Measurements from ENCODE around the gene SHBG. TPM values are rescaled to one million over a fixed set of nuclear protein-coding genes. Genes with fewer than 3 reads are reported as not detected.

The SHBG gene
- polyA plus RNA-seq, result under 1 TPM in 1 of 2 donors, not detected in 1; 0.14 TPM

DNA sequence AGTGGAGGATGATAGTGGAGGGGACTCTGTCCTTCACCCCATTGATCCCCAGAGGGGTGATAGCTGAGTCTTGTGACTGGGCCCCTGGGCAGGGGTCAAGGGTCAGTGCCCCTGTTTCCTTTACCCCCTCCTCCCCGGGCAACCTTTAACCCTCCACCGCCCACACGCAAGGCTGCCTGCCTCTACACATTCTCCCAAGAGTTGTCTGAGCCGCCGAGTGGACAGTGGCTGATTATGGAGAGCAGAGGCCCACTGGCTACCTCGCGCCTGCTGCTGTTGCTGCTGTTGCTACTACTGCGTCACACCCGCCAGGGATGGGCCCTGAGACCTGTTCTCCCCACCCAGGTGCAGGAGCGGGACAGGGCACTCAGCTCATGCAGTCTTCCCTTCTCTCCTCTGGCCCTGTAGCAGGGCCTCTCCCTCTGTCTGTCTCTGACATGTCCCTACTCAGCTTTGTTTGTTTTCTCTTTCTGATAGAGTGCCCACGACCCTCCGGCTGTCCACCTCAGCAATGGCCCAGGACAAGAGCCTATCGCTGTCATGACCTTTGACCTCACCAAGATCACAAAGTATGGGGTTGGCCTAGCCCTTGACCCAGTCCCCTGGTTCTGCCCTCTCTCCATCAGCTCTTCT is at the start of gene SHBG:
TSS of gene SHBG (plus strand) at position 197 of the 633 bp plus-strand sequence. CDS start at position 235, 38 bp downstream.
- Histone ChIP-seq H3K4me1 (ENCODE audit: control insufficient read depth in 2 of 2, insufficient read depth in 2 of 2, low read length in 1 of 2) (peaks cover 3 to 4% of the 10 kb centered on the region in 2 donors), H3K36me3 (ENCODE audit: control insufficient read depth in 2 of 2, insufficient read depth in 2 of 2, low read length in 1 of 2) (no peaks in the 10 kb centered on the region), H3K4me3 (ENCODE audit: low read depth in 1 of 2, low read length in 2 of 2) (no peak within 1 kb of the TSS), H3K27ac (ENCODE audit: low read depth in 2 of 2, low read length in 1 of 2) (no peak within 1 kb of the TSS), H3K9me3 (ENCODE audit: control insufficient read depth in 2 of 2, insufficient read depth in 1 of 2, low read depth in 1 of 2, low read length in 1 of 2) (no peaks in the 10 kb centered on the region), H3K27me3 (ENCODE audit: control insufficient read depth in 1 of 2, insufficient read depth in 2 of 2, low read length in 2 of 2) (no peaks in the 10 kb centered on the region)
- 69 to 74% methylated on average over 13 of the region's 13 CpGs for WGBS, 2 donors

DNA sequence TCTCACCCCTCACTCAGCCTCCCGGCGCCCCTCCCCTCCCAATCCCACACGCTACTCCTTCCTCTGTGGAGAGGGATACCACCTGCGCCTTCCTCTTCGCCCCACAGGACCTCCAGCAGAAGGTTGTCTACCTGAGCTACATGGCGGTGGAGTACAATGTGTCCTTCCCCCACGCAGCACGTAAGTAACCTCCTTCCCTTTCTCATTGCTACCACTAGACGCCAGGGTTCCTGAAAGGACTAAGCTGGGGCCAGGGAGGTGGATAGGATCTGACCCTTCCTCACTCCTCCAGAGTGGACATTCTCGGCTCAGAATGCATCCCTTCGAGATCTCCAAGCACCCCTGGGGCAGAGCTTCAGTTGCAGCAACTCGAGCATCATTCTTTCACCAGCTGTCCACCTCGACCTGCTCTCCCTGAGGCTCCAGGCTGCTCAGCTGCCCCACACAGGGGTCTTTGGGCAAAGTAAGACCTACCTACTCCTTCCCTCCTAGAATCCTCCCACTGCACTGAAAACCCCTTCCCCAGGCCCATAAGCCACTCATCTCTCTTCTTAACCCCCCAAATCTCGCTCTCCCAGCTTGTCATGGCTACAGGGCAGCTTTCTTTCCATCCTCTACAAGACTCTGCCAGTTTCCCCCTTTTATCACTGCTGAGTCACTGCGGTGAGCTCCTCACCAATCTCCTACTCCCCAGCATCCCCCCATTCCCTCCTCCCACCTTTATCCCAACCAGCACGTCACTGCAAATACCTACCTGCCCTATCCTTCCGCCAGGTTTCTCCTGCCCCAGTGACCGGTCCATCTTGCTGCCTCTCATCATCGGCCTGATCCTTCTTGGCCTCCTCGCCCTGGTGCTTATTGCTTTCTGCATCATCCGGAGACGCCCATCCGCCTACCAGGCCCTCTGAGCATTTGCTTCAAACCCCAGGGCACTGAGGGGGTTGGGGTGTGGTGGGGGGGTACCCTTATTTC is 49.0 kb upstream of the SHBG start:
- peaks cover 6 to 41% of the 10 kb centered on the region in 2 donors for H3K4me1 ChIP-seq (ENCODE audit: control insufficient read depth in 2 of 2, insufficient read depth in 2 of 2, low read length in 1 of 2)
- H3K4me3 ChIP-seq (ENCODE audit: low read depth in 1 of 2, low read length in 2 of 2), result peak overlapping the region; percentile 23 to 46
- no peaks in the 10 kb centered on the region for H3K27me3 ChIP-seq (ENCODE audit: control insufficient read depth in 1 of 2, insufficient read depth in 2 of 2, low read length in 2 of 2)
- WGBS, 2 donors, result 67 to 72% methylated on average over 23 of the region's 23 CpGs
- peaks cover 11 to 29% of the 10 kb centered on the region in 2 donors for H3K36me3 ChIP-seq (ENCODE audit: control insufficient read depth in 2 of 2, insufficient read depth in 2 of 2, low read length in 1 of 2)
- no peaks in the 10 kb centered on the region for H3K9me3 ChIP-seq (ENCODE audit: control insufficient read depth in 2 of 2, insufficient read depth in 1 of 2, low read depth in 1 of 2, low read length in 1 of 2)
- H3K27ac ChIP-seq (ENCODE audit: low read depth in 2 of 2, low read length in 1 of 2), result peak overlapping the region; percentile 96 to 99

DNA sequence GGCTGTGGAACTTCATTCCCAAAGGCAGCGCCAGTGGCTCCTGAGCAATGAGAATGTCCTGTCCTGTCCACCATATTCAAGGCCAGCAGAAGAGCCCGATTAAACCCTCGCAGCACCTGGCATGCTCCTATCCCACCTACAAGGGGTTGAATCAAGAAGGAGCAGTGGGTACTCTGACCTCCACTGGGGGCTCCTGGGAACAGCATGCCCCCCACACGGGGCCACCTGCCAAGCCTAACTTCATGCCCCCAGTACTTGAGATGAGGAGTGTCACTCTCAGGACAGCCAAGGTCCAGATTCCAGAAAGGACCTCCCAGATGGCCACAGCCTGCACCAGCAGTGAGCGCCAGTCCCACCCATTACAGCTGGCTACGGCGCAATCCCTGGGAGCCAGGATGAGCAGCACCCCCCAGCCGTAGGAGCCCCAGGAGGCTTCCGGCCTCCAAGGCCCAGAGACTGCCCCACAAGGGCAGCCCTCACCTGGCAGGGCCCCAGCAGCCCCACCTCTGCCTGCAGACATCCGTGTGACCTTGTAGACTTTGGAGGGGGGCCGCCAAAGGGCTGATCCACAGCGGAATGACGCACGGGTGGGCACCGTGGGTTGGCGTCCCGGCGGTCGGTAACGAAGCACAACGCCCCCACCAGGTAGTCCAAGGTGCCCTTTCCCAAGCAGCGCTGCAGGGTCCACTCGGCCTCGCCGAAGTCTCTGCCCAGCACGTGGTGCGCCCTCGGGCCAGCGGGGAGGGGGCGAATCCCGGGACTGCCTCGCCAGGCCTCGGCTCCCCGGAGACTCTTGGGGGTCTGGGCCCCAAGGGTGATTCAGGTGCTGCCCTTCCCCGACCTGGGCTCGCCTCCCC is 47.3 kb upstream of the SHBG start:
- peak overlapping the region; percentile 65 to 68 for H3K4me3 ChIP-seq (ENCODE audit: low read depth in 1 of 2, low read length in 2 of 2)
- peaks cover 5 to 15% of the 10 kb centered on the region in 2 donors for H3K36me3 ChIP-seq (ENCODE audit: control insufficient read depth in 2 of 2, insufficient read depth in 2 of 2, low read length in 1 of 2)
- peak overlapping the region; percentile 97 to 100 for H3K27ac ChIP-seq (ENCODE audit: low read depth in 2 of 2, low read length in 1 of 2)
- H3K27me3 ChIP-seq (ENCODE audit: control insufficient read depth in 1 of 2, insufficient read depth in 2 of 2, low read length in 2 of 2), result no peaks in the 10 kb centered on the region
- no peaks in the 10 kb centered on the region for H3K9me3 ChIP-seq (ENCODE audit: control insufficient read depth in 2 of 2, insufficient read depth in 1 of 2, low read depth in 1 of 2, low read length in 1 of 2)
- WGBS, 2 donors, result 83% methylated on average over 29 to 36 of the region's 36 CpGs
- peaks cover 9 to 40% of the 10 kb centered on the region in 2 donors for H3K4me1 ChIP-seq (ENCODE audit: control insufficient read depth in 2 of 2, insufficient read depth in 2 of 2, low read length in 1 of 2)

DNA sequence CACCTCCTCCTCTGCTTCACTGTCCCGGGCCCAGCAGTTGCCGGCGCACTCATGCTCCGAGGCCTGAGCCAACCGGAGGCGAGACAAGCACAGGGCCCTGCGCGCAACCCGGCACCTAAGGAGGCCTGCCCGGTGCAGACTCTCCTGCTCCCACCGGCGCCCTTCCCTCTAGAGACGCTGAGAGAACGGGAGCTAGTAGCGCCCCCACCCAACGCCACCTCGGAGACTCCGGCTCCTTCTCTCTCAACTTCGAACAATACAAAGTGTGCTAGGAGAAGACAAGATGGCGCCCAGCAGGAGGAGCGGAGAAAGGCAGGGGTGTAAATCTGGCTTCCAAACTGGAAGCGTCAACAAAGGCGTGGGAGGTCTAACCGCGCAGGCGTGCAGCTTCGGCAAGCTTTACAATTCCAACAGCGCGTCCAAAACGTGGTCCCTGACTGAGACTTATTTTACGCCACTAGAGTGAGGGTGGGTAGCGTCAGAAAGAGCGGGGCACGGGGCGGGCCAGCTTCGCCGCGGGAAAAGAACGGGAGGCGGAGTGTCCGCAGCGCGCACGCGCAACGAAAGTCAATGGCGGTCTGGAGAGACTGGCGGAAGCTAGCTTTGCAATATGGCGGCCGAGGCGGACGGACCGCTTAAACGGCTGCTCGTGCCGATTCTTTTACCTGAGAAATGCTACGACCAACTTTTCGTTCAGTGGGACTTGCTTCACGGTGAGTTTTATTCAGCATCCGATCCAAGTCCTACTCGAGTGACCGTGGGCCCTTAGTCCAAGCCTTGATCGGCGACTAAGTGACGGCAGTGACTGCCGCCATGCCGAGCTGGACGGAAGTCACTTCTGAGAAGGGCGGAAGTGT is 46.5 kb upstream of the SHBG start, which contains the start of gene MPDU1:
TSS of gene MPDU1 (plus strand) at position 600 of the 857 bp plus-strand sequence. CDS start at position 611, 11 bp downstream.
- peaks cover 0 to 10% of the 10 kb centered on the region in 2 donors for H3K36me3 ChIP-seq (ENCODE audit: control insufficient read depth in 2 of 2, insufficient read depth in 2 of 2, low read length in 1 of 2)
- peaks cover 9 to 40% of the 10 kb centered on the region in 2 donors for H3K4me1 ChIP-seq (ENCODE audit: control insufficient read depth in 2 of 2, insufficient read depth in 2 of 2, low read length in 1 of 2)
- no peaks in the 10 kb centered on the region for H3K27me3 ChIP-seq (ENCODE audit: control insufficient read depth in 1 of 2, insufficient read depth in 2 of 2, low read length in 2 of 2)
- H3K9me3 ChIP-seq (ENCODE audit: control insufficient read depth in 2 of 2, insufficient read depth in 1 of 2, low read depth in 1 of 2, low read length in 1 of 2), result no peaks in the 10 kb centered on the region
- peak within 1 kb of the TSS; percentile 65 to 68 for H3K4me3 ChIP-seq (ENCODE audit: low read depth in 1 of 2, low read length in 2 of 2)
- 14% methylated on average over 69 of the region's 69 CpGs for WGBS, 2 donors
- H3K27ac ChIP-seq (ENCODE audit: low read depth in 2 of 2, low read length in 1 of 2), result peak within 1 kb of the TSS; percentile 97 to 100

DNA sequence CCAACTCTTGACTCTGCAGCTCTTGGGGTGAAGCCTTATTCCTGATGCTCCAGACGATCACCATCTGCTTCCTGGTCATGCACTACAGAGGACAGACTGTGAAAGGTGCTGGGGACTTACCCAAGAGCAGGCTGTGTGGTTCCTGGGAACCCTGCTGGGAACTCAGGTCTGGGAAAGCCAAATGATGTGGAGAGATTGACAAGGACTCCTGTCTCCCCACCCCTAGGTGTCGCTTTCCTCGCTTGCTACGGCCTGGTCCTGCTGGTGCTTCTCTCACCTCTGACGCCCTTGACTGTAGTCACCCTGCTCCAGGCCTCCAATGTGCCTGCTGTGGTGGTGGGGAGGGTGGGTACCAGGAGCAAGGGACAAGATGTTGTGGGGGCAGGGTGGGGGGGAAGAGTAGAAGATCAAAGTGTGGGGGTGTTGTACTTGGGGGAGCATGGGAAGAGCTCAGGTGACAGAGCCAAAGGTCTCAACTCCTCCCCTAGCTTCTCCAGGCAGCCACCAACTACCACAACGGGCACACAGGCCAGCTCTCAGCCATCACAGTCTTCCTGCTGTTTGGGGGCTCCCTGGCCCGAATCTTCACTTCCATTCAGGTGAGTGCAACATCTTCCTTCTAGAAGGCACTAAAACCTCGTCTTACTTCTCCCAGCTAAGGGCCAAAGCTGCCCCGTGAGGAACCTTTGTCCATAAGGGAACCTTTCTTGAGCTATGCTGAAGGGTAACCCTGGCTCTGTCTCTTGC is 43.1 kb upstream of the SHBG start:
- WGBS, 2 donors, result 45 to 53% methylated on average over 9 of the region's 9 CpGs

DNA sequence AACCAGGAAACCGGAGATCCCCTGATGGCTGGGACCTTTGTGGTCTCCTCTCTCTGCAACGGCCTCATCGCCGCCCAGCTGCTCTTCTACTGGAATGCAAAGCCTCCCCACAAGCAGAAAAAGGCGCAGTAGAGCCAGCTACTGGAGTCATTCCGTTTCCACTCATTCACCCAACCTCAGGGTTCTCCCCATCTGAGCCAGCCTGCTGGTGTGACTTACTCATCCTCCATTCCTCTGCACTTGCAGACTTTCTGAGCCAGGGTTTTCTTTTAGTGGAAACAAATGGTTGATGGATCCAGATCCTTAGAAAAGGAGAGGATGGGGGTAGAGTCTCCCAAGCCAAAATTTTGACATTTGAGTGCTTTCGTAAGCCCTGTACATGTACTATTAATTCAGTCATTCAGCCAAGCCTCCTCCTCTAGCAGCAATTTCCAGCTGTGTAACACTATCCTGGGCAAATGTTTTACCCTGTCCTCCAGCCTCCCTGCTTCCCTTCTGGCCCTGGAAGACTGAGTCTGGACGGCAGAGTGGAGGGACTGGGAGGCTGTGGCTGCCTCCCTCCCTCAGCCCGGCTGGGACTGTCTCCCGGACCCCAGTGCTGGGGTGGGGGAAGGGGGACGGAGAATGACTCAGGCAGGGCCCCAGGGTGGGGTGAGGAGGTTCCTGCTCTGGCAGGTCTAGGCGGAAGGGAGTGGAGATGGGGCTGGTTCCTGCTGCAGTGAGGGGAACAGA is 42.3 kb upstream of the SHBG start:
- Histone ChIP-seq H3K27me3 (ENCODE audit: control insufficient read depth in 1 of 2, insufficient read depth in 2 of 2, low read length in 2 of 2) (no peaks in the 10 kb centered on the region), H3K4me3 (ENCODE audit: low read depth in 1 of 2, low read length in 2 of 2) (peak overlapping the region; percentile 61 to 72), H3K36me3 (ENCODE audit: control insufficient read depth in 2 of 2, insufficient read depth in 2 of 2, low read length in 1 of 2) (peaks cover 6 to 15% of the 10 kb centered on the region in 2 donors), H3K27ac (ENCODE audit: low read depth in 2 of 2, low read length in 1 of 2) (peak overlapping the region; percentile 85 to 97), H3K9me3 (ENCODE audit: control insufficient read depth in 2 of 2, insufficient read depth in 1 of 2, low read depth in 1 of 2, low read length in 1 of 2) (no peaks in the 10 kb centered on the region), H3K4me1 (ENCODE audit: control insufficient read depth in 2 of 2, insufficient read depth in 2 of 2, low read length in 1 of 2) (peaks cover 9 to 14% of the 10 kb centered on the region in 2 donors)
- 42 to 61% methylated on average over 12 of the region's 12 CpGs for WGBS, 2 donors

More for the DNA sequence above, 43.1 kb upstream of the SHBG start:
- H3K27ac ChIP-seq (ENCODE audit: low read depth in 2 of 2, low read length in 1 of 2), result peak overlapping the region; percentile 85 to 97
- H3K36me3 ChIP-seq (ENCODE audit: control insufficient read depth in 2 of 2, insufficient read depth in 2 of 2, low read length in 1 of 2), result peaks cover 6 to 9% of the 10 kb centered on the region in 2 donors
- no peaks in the 10 kb centered on the region for H3K27me3 ChIP-seq (ENCODE audit: control insufficient read depth in 1 of 2, insufficient read depth in 2 of 2, low read length in 2 of 2)
- peaks cover 9 to 20% of the 10 kb centered on the region in 2 donors for H3K4me1 ChIP-seq (ENCODE audit: control insufficient read depth in 2 of 2, insufficient read depth in 2 of 2, low read length in 1 of 2)
- H3K4me3 ChIP-seq (ENCODE audit: low read depth in 1 of 2, low read length in 2 of 2), result no peak overlapping the region
- no peaks in the 10 kb centered on the region for H3K9me3 ChIP-seq (ENCODE audit: control insufficient read depth in 2 of 2, insufficient read depth in 1 of 2, low read depth in 1 of 2, low read length in 1 of 2)

DNA sequence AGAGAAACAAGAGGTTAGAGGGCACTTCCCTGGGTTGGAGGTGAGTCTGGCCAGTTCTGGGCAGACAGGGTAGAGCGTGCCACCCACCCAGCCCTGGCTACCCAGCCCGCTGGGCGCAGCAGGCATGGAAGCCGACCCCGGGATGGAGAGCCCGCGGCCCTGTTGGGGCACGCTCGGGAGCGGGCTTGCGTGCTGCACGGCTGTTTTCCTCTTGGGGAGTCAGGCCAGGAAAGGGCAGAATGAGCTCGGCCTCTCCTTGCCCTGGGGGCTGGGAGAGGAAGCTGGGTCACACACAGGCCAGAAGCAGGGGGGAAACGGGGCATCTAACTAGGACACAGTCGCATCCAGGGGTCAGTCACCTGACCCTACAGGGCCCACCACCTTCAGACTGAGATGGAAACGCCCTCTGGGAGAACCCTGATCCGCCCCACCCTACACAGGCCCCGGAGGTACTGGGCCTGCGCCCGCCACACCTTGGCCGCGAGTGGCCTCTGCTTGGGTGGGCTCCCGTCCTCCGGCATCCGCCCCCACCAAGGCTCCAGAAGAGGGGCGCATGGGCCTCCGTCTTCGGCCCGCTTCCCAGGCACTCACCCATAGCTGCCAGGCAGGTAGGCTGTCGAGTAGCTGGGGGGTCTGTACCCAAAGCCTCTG is 41.3 kb upstream of the SHBG start:
- Histone ChIP-seq H3K27me3 (ENCODE audit: control insufficient read depth in 1 of 2, insufficient read depth in 2 of 2, low read length in 2 of 2) (no peaks in the 10 kb centered on the region), H3K4me3 (ENCODE audit: low read depth in 1 of 2, low read length in 2 of 2) (peak overlapping the region; percentile 61 to 72), H3K36me3 (ENCODE audit: control insufficient read depth in 2 of 2, insufficient read depth in 2 of 2, low read length in 1 of 2) (peaks cover 12 to 24% of the 10 kb centered on the region in 2 donors), H3K27ac (ENCODE audit: low read depth in 2 of 2, low read length in 1 of 2) (peak overlapping the region; percentile 85 to 97), H3K4me1 (ENCODE audit: control insufficient read depth in 2 of 2, insufficient read depth in 2 of 2, low read length in 1 of 2) (peaks cover 2 to 6% of the 10 kb centered on the region in 2 donors), H3K9me3 (ENCODE audit: control insufficient read depth in 2 of 2, insufficient read depth in 1 of 2, low read depth in 1 of 2, low read length in 1 of 2) (no peaks in the 10 kb centered on the region)
- 34 to 51% methylated on average over 27 to 30 of the region's 30 CpGs for WGBS, 2 donors
